ENCODE measurements around the gene GPATCH3. TPM values are rescaled to one million over a fixed set of nuclear protein-coding genes. Genes with fewer than 3 reads are reported as not detected.

Gene GPATCH3
- total RNA-seq, 2 experiments from 2014 or later: 17.3 to 19.6 TPM

Other genes with a start within 250 kb of the GPATCH3 start
- gene ARID1A, start 204.5 kb downstream of the GPATCH3 start, total RNA-seq: 100 to 1,000 TPM; 118 to 124 TPM
- gene PIGV, start 112.5 kb downstream of the GPATCH3 start, total RNA-seq: 10 to 100 TPM; 21.5 TPM
- 10 to 100 TPM; 52.9 TPM for gene ZDHHC18, start 73.8 kb downstream of the GPATCH3 start, total RNA-seq
- gene SFN, start 37.3 kb downstream of the GPATCH3 start, total RNA-seq: 1 to 10 TPM; 1.4 to 1.8 TPM
- gene GPN2, start 10.2 kb downstream of the GPATCH3 start, total RNA-seq: 10 to 100 TPM; 30.1 to 31.2 TPM
- not detected for gene NR0B2, start 13.5 kb upstream of the GPATCH3 start, total RNA-seq
- 10 to 100 TPM; 59.0 to 59.1 TPM for gene NUDC, start 21.3 kb upstream of the GPATCH3 start, total RNA-seq
- 1 to 10 TPM; 1.1 to 1.8 TPM for gene KDF1, start 60.0 kb upstream of the GPATCH3 start, total RNA-seq
- gene TRNP1, start 93.2 kb upstream of the GPATCH3 start, total RNA-seq: not detected
- gene TENT5B, start 112.4 kb upstream of the GPATCH3 start, total RNA-seq: not detected